Fibroblast of lung (primary cell): ENCODE measurements around the gene OXSR1. TPM values are rescaled to one million over a fixed set of nuclear protein-coding genes. Genes with fewer than 3 reads are reported as not detected.

Experiments
- DNase-seq, 2 donors: peaks; one replicate each; pipeline versions ENCODE4 v3.0.0 to v3.0.0-alpha.2; 2010; ENCODE audit warnings: low read depth in 2 of 2
- H2AFZ ChIP-seq: 2 replicates; pipeline ENCODE4 v1.5.1; 2012; ENCODE audit warnings: low read length, control low read depth, inconsistent platforms
- H3K27ac ChIP-seq: 2 replicates; pipeline ENCODE4 v1.5.1; 2011; ENCODE audit warnings: low read length, control low read depth; ENCODE audit not compliant: insufficient read depth
- H3K27me3 ChIP-seq: 2 replicates; pipeline ENCODE4 v1.5.1; 2011; ENCODE audit warnings: mild to moderate bottlenecking, low read length; ENCODE audit not compliant: control insufficient read depth, insufficient read depth
- H3K36me3 ChIP-seq: 2 replicates; pipeline ENCODE4 v1.5.1; 2011; ENCODE audit warnings: low read length; ENCODE audit not compliant: control insufficient read depth, insufficient read depth
- H3K4me1 ChIP-seq: 2 replicates; pipeline ENCODE4 v1.5.1; 2011; ENCODE audit warnings: low read length; ENCODE audit not compliant: control insufficient read depth, insufficient read depth; ENCODE audit errors: extremely low read depth
- H3K4me2 ChIP-seq: 2 replicates; pipeline ENCODE4 v1.5.1; 2011; ENCODE audit warnings: low read length, control low read depth; ENCODE audit not compliant: insufficient read depth; ENCODE audit errors: extremely low read depth
- H3K4me3 ChIP-seq, 4 experiments: fragments of 200-600 bp in 1 of 4; sonication (generic) in 1 of 4; replicated peaks in 1 of 4; 2 replicates each; pipeline ENCODE4 v1.5.1; 2011 to 2016; ENCODE audit warnings: low read length in 4 of 4, low read depth in 3 of 4, mild to moderate bottlenecking in 3 of 4, control low read depth in 2 of 4, inconsistent platforms in 1 of 4, mixed read lengths in 1 of 4; ENCODE audit not compliant: insufficient read depth in 1 of 4; ENCODE audit errors: control extremely low read depth in 1 of 4
- H3K79me2 ChIP-seq: 2 replicates; pipeline ENCODE4 v1.5.1; 2012; ENCODE audit warnings: mild to moderate bottlenecking, low read length, inconsistent platforms; ENCODE audit not compliant: control insufficient read depth, insufficient read depth
- H3K9ac ChIP-seq: 2 replicates; pipeline ENCODE4 v1.5.1; 2011; ENCODE audit warnings: mild to moderate bottlenecking, low read length, control low read depth; ENCODE audit not compliant: insufficient read depth
- H3K9me3 ChIP-seq: 2 replicates; pipeline ENCODE4 v1.5.1; 2012; ENCODE audit warnings: low read depth, low read length; ENCODE audit not compliant: control insufficient read depth, insufficient read depth
- H4K20me1 ChIP-seq: 2 replicates; pipeline ENCODE4 v1.5.1; 2011; ENCODE audit warnings: low read length; ENCODE audit not compliant: control insufficient read depth, insufficient read depth; ENCODE audit errors: extremely low read depth
- CTCF ChIP-seq, 2 donors: IDR thresholded peaks in 1 of 2; conservative IDR thresholded peaks in 1 of 2; 1 replicate in 1 of 2; 2 replicates in 1 of 2; pipeline ENCODE4 v1.5.1; 2011 to 2012; ENCODE audit warnings: low read length in 2 of 2, control low read depth in 1 of 2, inconsistent platforms in 1 of 2, low read depth in 1 of 2, mild to moderate bottlenecking in 1 of 2
- EZH2 ChIP-seq: IDR thresholded peaks from 2 replicates; pipeline ENCODE4 v1.5.1; 2012; ENCODE audit warnings: low read length, control low read depth, mild to moderate bottlenecking; ENCODE audit errors: missing control alignments
- polyA plus RNA-seq, 2 donors: library from polyadenylated mRNA; depleted of rRNA in 1 of 2; stranded (reverse) in 1 of 2; unstranded in 1 of 2; fragments of >200 nt; gene quantifications; 2 replicates each; pipeline ENCODE4 v1.2.1, GENCODE V29; 2011 to 2012; ENCODE audit warnings: missing spikeins in 1 of 2
- total RNA-seq: library from RNA; depleted of rRNA; stranded (reverse); fragments of >200 nt; gene quantifications from 2 replicates; pipeline ENCODE4 v1.2.1, GENCODE V29; 2014

Gene OXSR1
- total and polyA plus RNA-seq, 2 donors (not counting 1 experiment from before 2014, with no cell fraction given), result 32.7 to 45.2 TPM

DNA sequence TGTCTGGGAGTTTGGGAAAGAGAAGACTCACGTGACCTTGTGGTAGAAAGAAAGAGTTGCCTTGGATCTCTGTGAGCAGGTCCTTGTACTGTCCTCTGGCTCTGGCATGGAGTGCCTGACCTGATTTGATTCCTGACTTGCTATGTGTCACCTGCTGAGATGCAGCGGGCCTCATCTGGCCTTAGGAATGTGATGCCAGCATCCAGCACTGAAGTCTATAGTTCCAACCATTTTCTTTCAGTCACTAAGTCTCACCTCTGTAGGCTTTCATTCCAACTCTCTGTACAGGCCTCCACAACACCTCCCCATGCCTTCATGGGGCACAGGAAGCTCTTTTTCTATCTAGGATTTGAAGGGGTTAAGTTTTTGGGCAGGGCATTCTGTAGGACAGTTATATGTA is 12.1 kb upstream of the OXSR1 start:
- no peak overlapping the region for H3K4me3 ChIP-seq
- no peak overlapping the region for H2AFZ ChIP-seq
- DNase-seq, result no peak
- no peak overlapping the region for H3K9ac ChIP-seq
- no peaks in the 10 kb centered on the region for H3K79me2 ChIP-seq
- TF ChIP-seq EZH2 (no peak), CTCF (conservative IDR thresholded peaks at IDR 0.05 in 1 of 2, IDR thresholded peaks at IDR 0.05 in 1 of 2; ENCODE audit: low read depth in 1 of 2, low read length in 2 of 2) (no peak)
- H3K27me3 ChIP-seq, result no peaks in the 10 kb centered on the region
- H4K20me1 ChIP-seq, result no peaks in the 10 kb centered on the region
- no peaks in the 10 kb centered on the region for H3K4me1 ChIP-seq
- no peak overlapping the region for H3K27ac ChIP-seq
- H3K9me3 ChIP-seq, result no peaks in the 10 kb centered on the region
- no peak overlapping the region for H3K4me2 ChIP-seq
- H3K36me3 ChIP-seq, result no peaks in the 10 kb centered on the region

GRCh38 chr3:38154033-38154494 is 11.3 kb upstream of the OXSR1 start:
- H3K36me3 ChIP-seq, result no peaks in the 10 kb centered on the region
- H3K4me1 ChIP-seq, result no peaks in the 10 kb centered on the region
- no peak overlapping the region for H2AFZ ChIP-seq
- TF ChIP-seq CTCF (conservative IDR thresholded peaks at IDR 0.05 in 1 of 2, IDR thresholded peaks at IDR 0.05 in 1 of 2; ENCODE audit: low read depth in 1 of 2, low read length in 2 of 2) (no peak), EZH2 (no peak)
- no peak overlapping the region for H3K27ac ChIP-seq
- no peak overlapping the region for H3K4me3 ChIP-seq
- no peaks in the 10 kb centered on the region for H4K20me1 ChIP-seq
- H3K9me3 ChIP-seq, result no peaks in the 10 kb centered on the region
- H3K4me2 ChIP-seq, result no peak overlapping the region
- H3K79me2 ChIP-seq, result no peaks in the 10 kb centered on the region
- H3K9ac ChIP-seq, result no peak overlapping the region
- H3K27me3 ChIP-seq, result no peaks in the 10 kb centered on the region
- peak; percentile 37 to 92 for DNase-seq

GRCh38 chr3:38154625-38155255 is 10.6 kb upstream of the OXSR1 start:
- H3K4me3 ChIP-seq, result no peak overlapping the region
- H3K27ac ChIP-seq, result no peak overlapping the region
- H3K36me3 ChIP-seq, result no peaks in the 10 kb centered on the region
- H3K79me2 ChIP-seq, result no peaks in the 10 kb centered on the region
- H3K4me1 ChIP-seq, result no peaks in the 10 kb centered on the region
- H3K4me2 ChIP-seq, result no peak overlapping the region
- TF ChIP-seq EZH2, result no peak
- TF ChIP-seq CTCF (conservative IDR thresholded peaks at IDR 0.05 in 1 of 2, IDR thresholded peaks at IDR 0.05 in 1 of 2; ENCODE audit: low read depth in 1 of 2, low read length in 2 of 2), result no peak
- H3K27me3 ChIP-seq, result no peaks in the 10 kb centered on the region
- H3K9ac ChIP-seq, result no peak overlapping the region
- H4K20me1 ChIP-seq, result no peaks in the 10 kb centered on the region
- no peak for DNase-seq
- H2AFZ ChIP-seq, result no peak overlapping the region
- no peaks in the 10 kb centered on the region for H3K9me3 ChIP-seq
